BJ (cell line): ENCODE measurements around the gene PTPMT1. TPM values are rescaled to one million over a fixed set of nuclear protein-coding genes. Genes with fewer than 3 reads are reported as not detected.
"Not testable (repeated sequence)": the region's sequence is repeated elsewhere in the genome, so short reads cannot be mapped to it uniquely, and the experiment has no call there.

Experiments used
- CTCF ChIA-PET: fragments of 350-600 bp; formaldehyde crosslinking; extraction: SDS; loops from one replicate; lab custom pipeline; 2021; ENCODE audit warnings: antibody characterized with exemption, inconsistent platforms; lab: Yijun Ruan, JAX
- POLR2A ChIA-PET: fragments of 300-600 bp; sonication (Branson Sonifier 250); formaldehyde crosslinking; extraction: SDS; loops from one replicate; lab custom pipeline; 2021; ENCODE audit warnings: antibody characterized with exemption; lab: Charles Lee
- DNase-seq: peaks from one replicate; pipeline ENCODE4 v3.0.0-alpha.2; 2011; ENCODE audit warnings: low read depth
- H3K27me3 ChIP-seq: 2 replicates; pipeline ENCODE4 v1.6.0; 2011; ENCODE audit warnings: low read length; ENCODE audit not compliant: control insufficient read depth, insufficient read depth
- H3K36me3 ChIP-seq: 2 replicates; pipeline ENCODE4 v1.5.1; 2011; ENCODE audit warnings: low read length; ENCODE audit not compliant: control insufficient read depth, insufficient read depth
- H3K4me3 ChIP-seq: 2 replicates; pipeline ENCODE4 v1.5.1; 2011; ENCODE audit warnings: low read depth, mild to moderate bottlenecking, control low read depth, low read length
- CTCF ChIP-seq: IDR thresholded peaks from 2 replicates; pipeline ENCODE4 v1.5.1; 2011; ENCODE audit warnings: low read depth, mild to moderate bottlenecking, control low read depth, inconsistent platforms, low read length, moderate library complexity; ENCODE audit not compliant: insufficient read depth
- polyA plus RNA-seq: library from polyadenylated mRNA; depleted of rRNA; stranded (reverse); fragments of >200 nt; gene quantifications from 2 replicates; pipeline ENCODE4 v1.2.3, GENCODE V29; 2011

Gene PTPMT1
- polyA plus RNA-seq, 1 experiment = 61.9 TPM

- POLR2A ChIA-PET = no interaction called here
- CTCF ChIA-PET = interaction anchor here (0.7 kb wide), 2 partner anchors 27 to 58 kb away, joined by 3 read pairs; no protein-coding TSS in a partner anchor
- Histone ChIP-seq H3K4me3 (no peak overlapping the region), H3K36me3 (no peaks in the 10 kb centered on the region), H3K27me3 (no peaks in the 10 kb centered on the region)
- no peak for TF ChIP-seq CTCF
- DNase-seq = no peak
Observed at GRCh38 chr11:47558695-47559094, 6.7 kb upstream of the PTPMT1 start.

GRCh38 chr11:47560426-47560825 lies 5.0 kb upstream of the PTPMT1 start:
- ChIA-PET POLR2A (no interaction called here), CTCF (no interaction called here)
- no peak for TF ChIP-seq CTCF
- Histone ChIP-seq H3K36me3 (no peaks in the 10 kb centered on the region), H3K4me3 (no peak overlapping the region), H3K27me3 (no peaks in the 10 kb centered on the region)
- no peak for DNase-seq

- H3K4me3 ChIP-seq, CTCF ChIA-PET, DNase-seq, H3K27me3 ChIP-seq, H3K36me3 ChIP-seq, POLR2A ChIA-PET: not testable (repeated sequence)
Observed at GRCh38 chr11:47562393-47562792, 3.0 kb upstream of the PTPMT1 start.

- POLR2A ChIA-PET = interaction anchor here (0.7 kb wide), 1 partner anchor 63 kb away, joined by 4 read pairs; no protein-coding TSS in a partner anchor
- DNase-seq, H3K27me3 ChIP-seq, H3K36me3 ChIP-seq, H3K4me3 ChIP-seq: not testable (repeated sequence)
- CTCF ChIA-PET = interaction anchor here (1.0 to 2.1 kb wide), 4 partner anchors 9 to 64 kb away, joined by 3 to 12 read pairs (median 5); partner anchors contain the start of gene CELF1
Observed at GRCh38 chr11:47564366-47564765, 1.0 kb upstream of the PTPMT1 start.

GRCh38 chr11:47564933-47565339 lies 463 bp upstream of the PTPMT1 start:
- POLR2A ChIA-PET = interaction anchor here (0.7 kb wide), 1 partner anchor 62 kb away, joined by 4 read pairs; no protein-coding TSS in a partner anchor
- Histone ChIP-seq H3K27me3 (no peaks in the 10 kb centered on the region), H3K4me3 (peak overlapping the region; percentile 68), H3K36me3 (peaks cover 2% of the 10 kb centered on the region)
- CTCF ChIA-PET = interaction anchor here (1.0 to 2.1 kb wide), 4 partner anchors 10 to 64 kb away, joined by 3 to 12 read pairs (median 5); partner anchors contain the start of gene CELF1
- TF ChIP-seq CTCF = no peak
- no peak for DNase-seq

GRCh38 chr11:47566149-47566698 lies 825 bp downstream of the PTPMT1 start:
- CTCF ChIA-PET = interaction anchor here (1.4 to 1.8 kb wide), 2 partner anchors 11 to 192 kb away, joined by 3 to 7 read pairs; no protein-coding TSS in a partner anchor
- Histone ChIP-seq H3K36me3 (peaks cover 2% of the 10 kb centered on the region), H3K4me3 (peak overlapping the region; percentile 68), H3K27me3 (no peaks in the 10 kb centered on the region)
- no peak for TF ChIP-seq CTCF
- POLR2A ChIA-PET = interaction anchor here (0.7 kb wide), 2 partner anchors 11 to 44 kb away, joined by 9 to 10 read pairs; no protein-coding TSS in a partner anchor
- DNase-seq = no peak
